GM18907 (cell line): ENCODE data around the gene S100P.
"Not testable (repeated sequence)": the region's sequence is repeated elsewhere in the genome, so short reads cannot be mapped to it uniquely, and the experiment has no call there.

Source experiments
- ATAC-seq: cut with Tn5 transposase; IDR thresholded peaks from one replicate; pipeline ENCODE4 v1.9.1; 2021; ENCODE audit warnings: mild to moderate bottlenecking, moderate library complexity; ENCODE audit not compliant: unreplicated experiment

S100P gene

DNA sequence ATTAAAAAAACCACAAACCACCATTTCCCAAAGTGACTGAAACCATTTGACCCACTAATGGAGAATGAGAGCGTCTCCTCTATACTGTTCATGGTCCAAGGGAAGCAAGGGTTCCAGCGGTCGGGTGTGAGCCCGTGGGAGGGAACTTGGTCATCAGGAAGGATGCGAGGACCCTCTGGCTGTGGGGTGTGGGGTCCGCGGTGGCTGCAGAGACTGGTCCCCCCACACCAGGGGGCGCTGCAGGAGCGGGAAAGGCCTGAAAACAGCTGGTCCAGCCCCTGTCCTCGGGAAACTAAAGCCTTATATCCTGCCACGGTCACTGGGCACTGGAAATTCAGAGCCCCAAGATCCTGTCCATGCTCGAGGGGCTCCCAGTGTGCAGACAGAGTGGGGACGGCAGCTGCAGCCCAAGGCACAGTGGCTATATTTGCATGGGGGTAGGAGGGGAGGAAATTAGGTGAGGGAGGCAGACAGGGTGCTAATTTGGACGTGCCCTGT is 26.6 kb downstream of the S100P start:
- no peak for ATAC-seq

DNA sequence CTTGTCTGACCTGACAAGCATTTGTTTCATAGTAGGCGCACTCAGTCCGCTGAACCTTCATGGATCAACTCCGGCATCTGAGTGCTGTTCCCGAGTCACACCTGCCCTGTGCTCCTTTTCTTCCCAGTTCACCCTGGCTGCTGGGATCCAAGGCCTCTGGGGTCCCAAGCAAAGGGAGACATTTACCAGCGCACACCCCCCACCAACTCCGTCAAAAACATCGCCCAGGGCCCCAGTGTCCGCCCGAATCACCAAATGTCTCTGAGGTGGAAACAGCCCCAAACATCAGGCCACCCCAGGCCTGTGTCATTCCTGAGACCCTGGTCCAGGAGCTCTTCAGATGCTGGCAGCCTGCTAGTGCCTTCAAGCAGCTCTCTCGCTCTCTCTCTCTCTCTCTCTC is 27.4 kb downstream of the S100P start:
- ATAC-seq: no peak

GRCh38 chr4:6722891-6723290 is 29.2 kb downstream of the S100P start:
- no peak for ATAC-seq

DNA sequence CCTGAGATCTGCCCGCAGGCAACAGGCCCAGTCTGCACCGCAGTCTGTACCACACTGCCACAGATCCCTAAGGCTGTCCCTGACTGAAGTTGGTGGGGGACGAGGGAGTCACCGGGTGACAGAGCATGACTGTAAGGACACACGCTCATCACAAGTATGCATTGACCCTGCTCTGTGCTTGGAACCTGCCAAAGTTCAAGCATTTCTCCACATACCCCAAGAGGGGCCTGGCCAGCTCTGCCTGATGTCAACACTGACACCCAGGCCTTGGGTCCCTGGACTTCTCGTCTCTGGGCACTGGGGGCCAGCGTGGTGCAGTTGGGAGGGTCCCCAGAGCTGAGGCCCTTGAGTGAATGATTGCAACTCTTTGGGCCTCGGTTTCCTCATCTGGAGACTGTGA is 30.2 kb downstream of the S100P start:
- ATAC-seq: no peak

- no peak for ATAC-seq
These were observed 30.9 kb downstream of the S100P start for GRCh38 chr4:6724421-6725111.

DNA sequence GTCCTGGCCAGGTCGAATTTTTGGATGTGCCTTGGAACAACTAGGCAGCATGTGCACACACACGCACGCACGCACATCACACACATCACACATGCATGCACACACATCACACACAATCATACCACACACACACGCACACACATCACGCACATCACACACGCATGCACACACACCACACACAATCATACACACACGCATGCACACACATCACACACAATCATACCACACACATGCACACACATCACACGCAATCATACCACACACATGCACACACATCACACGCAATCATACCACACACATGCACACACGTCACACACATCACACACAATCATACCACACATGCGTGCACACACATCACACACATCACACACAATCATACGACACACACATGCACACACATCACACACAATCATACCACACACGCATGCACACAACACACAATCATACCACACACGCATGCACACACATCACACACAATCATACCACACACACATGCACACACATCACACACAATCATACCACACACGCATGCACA is 31.8 kb downstream of the S100P start:
- not testable (repeated sequence) for ATAC-seq

DNA sequence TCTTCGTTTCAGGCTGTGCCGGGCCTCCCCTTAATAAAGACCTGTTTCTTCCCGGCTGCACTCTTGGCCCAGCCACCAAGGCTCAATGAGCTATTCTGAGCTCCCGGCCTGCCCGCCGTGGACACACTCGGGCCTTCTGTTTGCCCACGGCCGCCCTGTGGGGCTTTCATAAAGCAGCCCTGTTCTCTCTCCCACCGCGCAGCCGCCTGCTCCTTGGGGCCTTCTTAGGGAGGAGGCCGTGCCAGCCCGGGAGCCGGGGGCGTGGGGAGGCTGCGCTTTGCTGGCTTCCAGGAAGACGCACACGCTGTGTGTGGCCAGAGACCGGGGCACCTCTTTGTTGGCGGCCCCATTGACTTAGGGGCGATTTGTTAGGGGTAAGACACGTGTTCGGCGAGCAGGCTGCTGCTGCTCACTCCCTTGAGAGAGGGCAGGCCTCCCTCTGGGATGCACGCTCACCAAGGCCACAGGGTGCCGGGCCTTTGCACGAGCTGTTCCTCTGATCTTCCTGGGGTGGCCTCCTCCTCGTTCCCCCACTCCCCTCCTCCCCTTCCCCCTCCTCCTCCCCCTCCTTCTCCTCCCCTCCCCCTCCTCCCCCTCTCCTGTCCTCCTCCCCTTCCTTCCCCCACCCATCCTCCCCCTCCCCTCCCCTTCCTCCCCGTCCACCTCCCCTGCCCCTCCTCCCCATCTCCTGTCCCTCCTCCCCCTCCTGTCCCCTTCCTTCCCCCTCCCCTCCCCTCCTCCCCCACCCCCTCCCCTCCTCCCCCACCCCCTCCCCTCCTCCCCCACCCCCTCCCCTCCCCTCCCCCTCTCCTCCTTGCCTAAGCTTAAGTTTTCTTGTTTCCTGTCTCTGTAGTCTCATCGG is 33.6 kb downstream of the S100P start:
- ATAC-seq: no peak

DNA sequence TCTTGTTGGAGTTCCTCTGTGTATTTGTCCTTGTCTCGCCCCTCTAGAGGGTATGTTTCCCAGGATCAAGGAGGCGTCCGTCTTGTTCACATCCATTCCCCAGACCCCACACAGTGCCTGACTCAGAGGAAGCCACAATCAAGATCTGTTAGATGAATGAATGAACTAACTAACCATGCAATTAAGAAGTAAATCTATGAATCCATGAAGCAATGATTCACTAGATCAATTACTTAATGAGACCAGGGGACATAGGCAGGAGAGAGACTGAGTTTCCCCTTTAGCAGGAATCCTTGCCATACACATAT is 34.2 kb downstream of the S100P start:
- ATAC-seq: no peak

- no peak for ATAC-seq
These were observed 34.8 kb downstream of the S100P start for GRCh38 chr4:6728320-6729029.

GRCh38 chr4:6730603-6731317 is 37.1 kb downstream of the S100P start:
- no peak for ATAC-seq

DNA sequence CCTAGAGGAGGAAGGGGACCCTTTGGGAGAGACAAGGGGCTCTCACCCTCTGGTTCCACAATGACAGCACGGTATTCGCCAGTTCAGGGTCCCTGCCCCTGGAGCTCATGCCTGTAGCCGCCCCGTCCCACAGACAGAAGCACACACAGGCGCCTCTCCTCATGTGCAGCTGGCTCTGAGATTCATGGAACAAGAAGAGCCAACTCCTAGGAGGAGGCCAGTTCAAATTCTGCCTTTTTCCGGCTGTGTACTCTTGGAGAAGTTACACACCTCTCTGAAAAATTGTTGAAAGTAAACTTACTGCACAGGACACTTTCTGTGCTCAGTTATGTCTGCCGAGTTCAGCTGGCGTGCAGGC is 37.6 kb downstream of the S100P start:
- no peak for ATAC-seq

DNA sequence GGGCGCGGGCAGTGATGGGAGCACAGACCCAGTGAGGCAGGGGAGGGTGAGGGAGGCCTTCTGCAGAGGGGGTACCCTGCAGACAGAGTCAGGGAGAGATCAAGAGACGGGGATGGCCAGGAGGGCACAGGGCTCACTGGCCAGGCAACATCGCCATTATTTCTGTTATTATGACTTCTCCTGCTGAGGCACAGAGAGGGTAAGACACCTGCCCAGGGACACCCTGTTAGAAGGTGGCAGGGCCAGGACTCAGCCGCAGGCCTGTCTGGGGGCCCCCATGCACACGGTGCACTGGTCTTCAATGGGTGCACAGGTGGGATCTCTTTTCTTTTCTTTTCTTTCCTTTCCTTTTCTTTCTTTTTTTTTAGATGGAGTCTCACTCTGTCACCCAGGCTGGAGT is 38.1 kb downstream of the S100P start:
- no peak for ATAC-seq

DNA sequence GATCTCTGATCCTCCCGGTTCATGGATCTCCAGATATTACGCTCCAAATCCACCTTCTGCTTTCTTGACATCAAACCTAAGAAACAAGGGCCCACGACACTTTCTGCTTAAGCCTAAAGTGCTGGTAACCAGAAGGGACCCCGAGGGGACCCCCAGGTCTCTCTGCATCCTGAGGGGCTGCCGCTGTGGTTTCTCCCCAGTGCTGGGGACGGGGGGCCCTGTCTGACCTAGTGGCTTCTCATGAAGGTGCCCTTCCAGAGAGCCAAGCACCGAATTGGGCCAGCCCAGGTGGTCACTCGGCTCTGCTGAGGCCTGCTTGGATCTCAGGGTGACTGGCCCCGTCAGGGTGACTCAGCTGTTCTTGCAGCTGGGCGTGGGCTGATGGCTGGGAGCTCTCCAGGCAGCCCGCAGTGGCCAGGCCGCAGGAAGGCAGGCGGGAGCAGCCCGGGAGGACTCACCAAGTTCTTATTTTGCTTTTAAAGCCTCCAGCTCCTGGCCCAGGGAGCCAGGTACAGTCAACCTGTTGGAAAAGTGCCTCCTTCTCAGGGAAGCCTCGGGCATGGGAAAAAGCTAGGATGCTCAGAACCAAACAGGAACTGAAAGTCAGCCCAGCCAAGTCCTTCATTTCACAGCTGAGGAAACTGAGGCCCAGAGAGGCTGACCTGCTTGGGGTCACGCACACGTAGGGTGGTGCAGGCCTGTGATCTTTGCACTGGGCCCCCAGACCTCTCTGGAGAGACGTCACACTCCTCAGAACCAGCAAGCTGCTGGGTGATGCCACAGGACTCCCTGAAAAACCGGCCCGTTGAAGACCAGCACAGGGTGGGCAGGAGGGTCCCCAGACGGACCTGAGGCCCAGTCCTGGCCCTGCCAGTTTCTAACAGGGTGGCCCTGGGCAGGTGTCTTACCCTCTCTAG is 39.0 kb downstream of the S100P start:
- ATAC-seq: no peak

DNA sequence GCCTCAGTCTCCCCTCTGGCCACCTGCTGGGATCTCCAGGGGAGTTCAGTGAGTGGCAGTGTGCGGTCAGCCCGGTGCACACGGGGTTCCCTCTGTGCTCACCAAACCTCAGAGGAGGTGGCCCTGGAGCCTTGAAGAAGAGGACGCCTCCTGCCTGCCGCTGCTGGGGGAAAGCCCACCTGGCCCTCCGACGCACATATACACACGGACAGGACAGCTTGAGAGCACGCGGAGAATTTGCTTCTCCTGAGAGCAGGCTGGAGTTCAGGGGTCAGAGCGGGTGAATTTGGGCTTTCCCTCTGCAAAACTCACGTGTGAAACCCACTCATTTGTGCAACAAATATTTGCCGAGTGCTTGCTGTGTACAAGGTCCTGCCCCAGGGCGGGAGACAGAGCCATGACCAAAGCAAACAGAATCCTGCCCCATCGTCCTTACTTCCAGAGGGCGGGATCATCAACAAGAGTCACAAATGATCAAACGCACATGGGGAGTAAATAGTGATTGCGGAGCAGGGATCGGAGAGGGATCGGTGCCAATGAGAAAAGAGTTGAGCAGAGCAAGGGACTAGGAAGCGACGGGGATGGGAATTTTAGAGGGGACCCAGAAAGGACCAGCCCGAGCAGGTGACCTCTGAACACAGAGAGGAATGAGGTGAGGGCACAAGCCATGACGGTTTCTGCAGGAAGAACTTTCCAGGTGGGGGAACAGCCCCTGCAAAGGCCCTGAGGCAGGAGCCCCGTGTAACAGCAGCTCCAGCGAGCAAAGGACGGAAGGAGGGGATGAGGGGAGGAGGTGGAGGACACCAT is 39.9 kb downstream of the S100P start:
- ATAC-seq: no peak

- ATAC-seq: no peak
These were observed 40.6 kb downstream of the S100P start for GRCh38 chr4:6734165-6734786.

- no peak for ATAC-seq
These were observed 46.2 kb downstream of the S100P start for GRCh38 chr4:6739920-6740319.

- no peak for ATAC-seq
These were observed 46.7 kb downstream of the S100P start for GRCh38 chr4:6740347-6740746.

- no peak for ATAC-seq
These were observed 48.8 kb downstream of the S100P start for GRCh38 chr4:6742507-6742906.

DNA sequence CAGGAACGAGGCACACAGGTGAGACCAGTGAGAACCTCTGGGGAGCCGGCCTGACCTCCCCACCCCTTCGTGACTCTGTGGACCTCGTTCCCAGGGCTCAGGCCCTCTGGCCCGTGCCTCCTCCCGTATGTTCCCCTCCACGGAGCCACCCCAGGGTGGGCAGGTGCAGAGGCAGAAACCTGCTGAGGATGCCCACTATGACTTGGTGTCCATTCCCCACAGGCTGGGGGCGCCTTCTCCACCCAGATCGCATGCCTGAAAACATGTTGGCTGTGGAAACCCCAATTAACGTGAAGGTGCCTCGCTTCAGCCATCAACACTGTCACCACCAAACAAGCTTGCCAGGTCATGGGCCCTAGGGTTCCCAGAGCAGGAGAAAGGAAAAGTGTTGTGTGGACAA is 49.3 kb downstream of the S100P start:
- no peak for ATAC-seq
